GM19324 (cell line): ENCODE measurements around the gene DQX1.

Experiments
- ATAC-seq: cut with Tn5 transposase; IDR thresholded peaks from one replicate; pipeline ENCODE4 v1.9.1; 2021; ENCODE audit warnings: mild to moderate bottlenecking, moderate library complexity; ENCODE audit not compliant: unreplicated experiment, low FRiP score

DQX1 gene

GRCh38 chr2:74555610-74556103 is 29.6 kb upstream of the DQX1 start:
- no peak for ATAC-seq

- ATAC-seq = peak; percentile 66
These were observed 28.9 kb upstream of the DQX1 start for GRCh38 chr2:74554820-74555531.

DNA sequence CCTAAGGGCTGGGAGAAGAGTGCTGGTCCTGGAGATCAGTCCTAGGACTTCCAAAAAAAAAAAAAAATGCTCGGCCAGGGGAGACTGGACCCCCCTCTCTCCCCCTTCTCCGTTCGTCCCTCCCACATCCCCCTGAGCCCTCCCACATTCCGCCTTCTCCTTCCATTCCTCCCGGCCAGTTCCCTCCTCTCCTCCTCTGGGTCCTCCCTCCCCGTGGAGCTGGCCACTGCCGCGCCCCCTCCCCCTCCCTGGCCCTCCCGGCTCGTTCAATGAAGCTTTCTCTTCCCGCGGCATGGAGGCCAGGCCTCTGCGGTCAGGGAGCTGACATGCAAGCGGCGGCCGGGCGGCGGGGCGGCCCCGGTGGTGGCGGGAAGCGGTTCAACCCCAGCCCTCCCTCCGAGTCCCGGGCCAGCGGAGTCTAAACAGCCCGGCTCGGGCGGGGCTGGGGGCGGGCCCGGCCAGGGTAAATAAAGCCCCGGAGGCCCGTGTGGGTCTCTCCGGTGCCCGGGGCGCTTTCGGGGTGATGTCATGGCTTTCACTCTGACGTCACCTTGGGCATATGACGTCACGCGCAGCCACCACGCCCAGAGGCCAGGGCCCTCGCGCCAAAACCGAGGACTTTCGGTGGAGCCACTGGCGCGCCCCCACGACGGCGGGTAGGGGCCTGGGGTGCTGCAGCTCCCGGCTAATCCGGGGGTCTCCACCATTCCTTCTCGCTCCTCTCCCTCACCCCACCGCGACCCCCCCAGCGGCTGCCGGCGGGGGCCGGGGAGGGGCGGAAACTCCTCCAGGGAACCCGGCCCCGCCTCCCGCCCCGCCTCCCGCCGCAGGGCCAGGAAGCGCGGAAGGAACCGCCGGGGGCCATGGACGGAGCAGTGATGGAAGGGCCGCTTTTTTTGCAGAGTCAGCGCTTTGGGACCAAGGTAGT is 28.1 kb upstream of the DQX1 start, which contains the start of the genes DOK1 and LOXL3:
Gene DOK1 (plus strand): TSS at position 829 of the 928 bp plus-strand sequence. CDS start 35 bp downstream, at position 864.
Gene LOXL3 (minus strand): TSS at position 51 of the 928 bp plus-strand sequence. CDS start 1,308 bp downstream, outside the sequence.
- peak; percentile 66 for ATAC-seq

DNA sequence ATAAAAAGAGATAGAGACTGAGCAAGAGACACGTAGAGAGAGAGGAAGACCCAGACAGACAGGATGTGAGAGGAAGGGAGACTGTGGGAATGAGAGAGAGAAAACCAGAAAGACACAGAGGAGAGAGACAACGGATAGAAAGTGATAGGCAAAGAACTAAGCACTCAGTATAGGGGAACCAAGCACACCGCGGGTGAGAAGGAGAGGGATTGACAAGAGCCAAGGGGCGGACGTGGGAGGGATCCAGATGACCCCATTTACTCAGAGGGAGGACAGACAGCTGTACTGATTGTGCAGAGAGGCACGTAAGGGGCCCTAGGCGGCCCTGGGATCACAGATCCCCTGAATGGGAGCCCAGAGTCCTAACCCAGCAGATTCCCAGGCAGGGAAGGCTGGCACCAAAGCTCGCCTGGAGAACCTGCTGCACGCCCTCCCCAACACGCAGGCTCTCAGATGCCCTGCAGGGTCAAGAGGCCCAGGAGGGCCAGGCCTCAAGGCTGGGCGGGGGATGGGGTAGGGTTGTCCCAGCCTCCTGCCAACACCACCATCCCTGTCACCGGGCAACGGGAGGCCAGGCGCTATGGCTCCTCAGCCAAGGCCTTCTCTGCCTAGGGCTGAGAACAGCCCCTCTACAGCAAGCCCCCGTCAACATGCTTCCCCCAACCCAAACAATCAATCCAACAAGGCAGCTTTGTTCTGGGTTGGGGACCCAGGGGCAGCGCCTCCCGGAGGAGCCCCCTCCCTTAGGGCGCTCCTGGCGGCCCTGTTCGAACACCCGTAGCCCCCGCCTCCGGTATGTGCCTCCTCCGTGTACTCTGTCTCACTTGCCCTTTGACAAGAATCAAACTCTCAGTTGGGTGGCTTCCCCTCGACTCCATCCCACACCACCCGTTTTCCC is 27.1 kb upstream of the DQX1 start:
- no peak for ATAC-seq

- ATAC-seq = no peak
These were observed 26.2 kb upstream of the DQX1 start for GRCh38 chr2:74551942-74552913.

DNA sequence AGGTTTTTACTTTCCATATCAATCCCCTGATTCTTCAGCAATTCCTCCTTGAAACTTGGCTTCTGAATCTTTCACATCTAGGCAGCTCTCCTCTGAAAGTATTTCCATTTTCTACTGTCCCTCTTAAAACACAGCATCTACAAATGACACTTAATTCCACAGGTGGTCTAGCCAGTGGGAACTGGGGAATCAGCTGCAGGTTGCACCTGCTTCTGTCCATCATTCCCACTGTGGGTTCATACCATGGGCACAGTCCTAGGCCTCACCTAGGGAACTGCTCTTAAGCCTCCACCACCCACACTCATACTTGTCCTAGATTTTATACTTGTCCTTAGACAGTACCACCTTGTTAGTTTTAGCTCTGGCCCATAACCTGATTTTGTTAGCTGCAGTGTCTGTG is 25.5 kb upstream of the DQX1 start:
- ATAC-seq = no peak

DNA sequence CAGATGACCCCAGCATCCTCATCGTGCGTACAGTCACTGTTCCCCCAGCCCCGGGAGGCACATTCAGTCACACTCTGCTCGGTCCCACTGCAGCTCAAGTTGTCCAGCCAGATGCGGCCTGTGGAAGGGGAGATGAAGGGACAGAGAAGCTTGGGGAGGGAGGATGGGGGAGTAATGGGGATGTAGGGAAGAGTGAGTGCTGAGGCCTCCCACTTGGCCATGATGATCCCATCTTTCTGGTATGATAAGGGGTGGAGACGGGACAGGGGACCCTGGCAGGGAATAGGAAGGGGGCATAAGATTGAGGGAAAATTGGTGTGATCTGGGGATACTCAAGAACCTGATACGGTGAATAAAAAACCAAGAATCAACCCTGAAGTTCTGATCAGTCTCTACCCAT is 24.2 kb upstream of the DQX1 start:
- no peak for ATAC-seq

DNA sequence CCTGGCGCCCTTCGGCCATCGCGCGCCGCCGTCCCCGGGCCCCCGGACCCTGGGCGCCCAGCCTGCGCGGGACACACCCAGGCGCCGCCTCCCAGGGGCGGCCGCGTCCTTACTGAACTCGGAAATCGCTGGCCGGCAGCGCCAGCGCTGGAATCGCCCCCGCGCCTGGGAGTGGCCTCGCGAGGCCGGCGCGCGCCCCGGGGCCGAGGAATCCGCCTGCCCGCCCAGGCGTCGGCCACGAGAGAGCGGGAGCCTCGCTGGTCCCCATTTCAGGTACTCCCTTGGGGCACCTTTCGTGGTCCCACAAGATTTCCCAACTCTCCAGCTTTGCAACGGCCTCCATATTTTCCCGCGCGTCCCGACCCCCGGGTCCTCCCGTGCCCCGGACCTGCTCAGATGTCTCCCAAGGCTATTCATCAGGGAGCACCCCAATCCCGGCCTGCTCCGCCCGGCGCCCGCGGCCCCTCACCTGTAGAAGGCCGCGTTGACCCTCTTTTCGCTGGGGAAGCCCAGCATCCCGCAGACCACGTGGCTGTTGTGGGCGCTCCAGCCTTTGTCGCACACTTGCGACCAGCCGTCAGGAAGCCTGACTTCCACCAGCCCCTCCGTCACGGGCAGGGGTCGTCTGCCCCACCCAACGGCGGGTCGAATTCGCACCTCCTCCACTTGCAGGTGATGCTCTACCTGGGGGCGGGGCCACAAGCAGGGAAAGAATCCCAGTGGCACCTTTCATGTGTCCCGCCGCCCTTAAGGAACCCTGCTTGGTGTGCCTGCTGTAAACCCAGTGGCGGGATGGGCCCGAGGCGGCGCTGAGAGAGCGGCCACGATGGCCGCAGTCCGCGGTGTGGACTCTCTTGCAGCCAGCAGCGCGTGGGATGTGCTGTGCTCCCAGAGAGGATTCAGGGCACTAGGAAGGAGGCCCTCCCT is 23.1 kb upstream of the DQX1 start:
- ATAC-seq = no peak

GRCh38 chr2:74548285-74548899 is 22.4 kb upstream of the DQX1 start:
- no peak for ATAC-seq

DNA sequence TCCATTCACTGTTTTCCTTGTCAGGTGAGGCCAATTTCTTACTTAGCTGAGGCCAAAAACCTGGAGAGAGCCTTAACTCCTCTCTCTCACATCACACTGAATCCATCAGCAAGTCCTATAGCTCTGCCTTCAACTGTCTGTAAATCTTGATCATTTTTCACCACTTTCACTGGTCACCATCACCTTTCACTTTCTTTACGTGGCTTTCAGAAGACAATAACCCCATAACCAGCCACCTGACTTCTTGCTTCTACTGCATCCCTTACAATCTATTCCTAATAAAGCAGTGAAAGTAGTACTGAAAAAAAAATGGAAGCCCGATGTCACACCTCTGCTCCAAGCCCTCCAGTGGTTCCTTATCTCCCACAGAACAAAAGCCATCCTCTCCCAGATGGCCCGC is 20.0 kb upstream of the DQX1 start:
- no peak for ATAC-seq

DNA sequence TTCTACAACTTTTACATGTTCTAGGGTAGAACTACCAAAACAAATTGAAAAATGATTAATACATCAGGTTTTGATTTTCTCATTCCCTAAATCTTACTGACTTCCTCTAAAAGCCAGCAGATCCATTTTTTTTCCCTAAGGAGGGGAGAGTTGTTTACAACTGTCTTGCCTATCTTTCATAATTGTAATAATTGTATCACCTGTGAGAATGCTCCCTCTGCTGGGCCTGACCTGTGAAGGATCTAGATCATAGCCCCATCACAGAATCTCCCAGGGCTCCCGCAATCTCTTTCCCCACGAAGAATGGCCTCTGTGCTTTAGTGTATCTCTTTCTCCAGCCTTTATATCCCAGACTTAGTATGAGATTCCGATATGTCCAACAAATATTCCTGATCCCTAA is 18.6 kb upstream of the DQX1 start:
- ATAC-seq = no peak

GRCh38 chr2:74542978-74543377 is 16.9 kb upstream of the DQX1 start:
- ATAC-seq = no peak

- ATAC-seq = no peak
These were observed 14.3 kb upstream of the DQX1 start for GRCh38 chr2:74540291-74540690.

DNA sequence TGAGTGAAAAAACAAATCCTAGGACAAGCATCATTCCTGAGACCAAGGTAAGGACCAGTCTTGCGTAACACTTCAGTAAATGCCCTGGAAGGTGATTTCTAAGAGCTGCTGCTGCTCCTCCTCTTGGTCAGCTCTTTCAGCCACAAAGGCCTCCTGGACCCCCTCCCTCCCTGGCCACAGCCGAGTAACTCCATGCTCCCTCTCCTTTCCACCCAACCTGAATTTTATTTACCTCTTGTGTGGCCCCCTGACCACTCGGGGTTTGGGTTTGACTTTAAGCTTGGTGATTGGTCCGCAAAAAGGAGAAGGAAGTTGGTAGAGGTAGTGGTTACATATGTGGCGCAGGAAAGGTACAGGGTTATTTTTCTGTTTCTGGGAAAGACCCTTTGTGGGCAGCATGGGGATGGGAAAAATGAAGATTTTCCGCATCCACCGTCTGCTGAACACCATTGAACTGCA is 12.9 kb upstream of the DQX1 start:
- ATAC-seq = no peak

DNA sequence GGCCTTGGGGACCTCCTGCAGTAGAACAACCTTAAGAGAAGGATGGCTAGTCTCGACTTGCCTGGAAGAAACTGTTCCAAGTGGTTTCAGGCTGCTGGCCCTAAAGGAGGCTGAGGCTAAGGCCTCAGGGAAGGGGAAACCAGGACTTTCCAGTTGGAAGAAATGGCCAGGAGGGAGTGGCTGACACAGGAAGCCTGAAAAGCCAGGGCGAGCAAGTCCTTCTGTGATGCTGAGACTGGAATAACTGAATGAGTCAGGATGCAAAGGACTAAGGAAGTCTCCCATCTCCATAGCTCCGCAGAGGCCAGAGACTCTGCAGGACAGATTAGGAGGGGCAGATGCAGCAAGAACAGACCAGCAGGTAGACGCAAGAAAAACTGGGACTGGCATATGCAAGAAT is 11.1 kb upstream of the DQX1 start:
- no peak for ATAC-seq

DNA sequence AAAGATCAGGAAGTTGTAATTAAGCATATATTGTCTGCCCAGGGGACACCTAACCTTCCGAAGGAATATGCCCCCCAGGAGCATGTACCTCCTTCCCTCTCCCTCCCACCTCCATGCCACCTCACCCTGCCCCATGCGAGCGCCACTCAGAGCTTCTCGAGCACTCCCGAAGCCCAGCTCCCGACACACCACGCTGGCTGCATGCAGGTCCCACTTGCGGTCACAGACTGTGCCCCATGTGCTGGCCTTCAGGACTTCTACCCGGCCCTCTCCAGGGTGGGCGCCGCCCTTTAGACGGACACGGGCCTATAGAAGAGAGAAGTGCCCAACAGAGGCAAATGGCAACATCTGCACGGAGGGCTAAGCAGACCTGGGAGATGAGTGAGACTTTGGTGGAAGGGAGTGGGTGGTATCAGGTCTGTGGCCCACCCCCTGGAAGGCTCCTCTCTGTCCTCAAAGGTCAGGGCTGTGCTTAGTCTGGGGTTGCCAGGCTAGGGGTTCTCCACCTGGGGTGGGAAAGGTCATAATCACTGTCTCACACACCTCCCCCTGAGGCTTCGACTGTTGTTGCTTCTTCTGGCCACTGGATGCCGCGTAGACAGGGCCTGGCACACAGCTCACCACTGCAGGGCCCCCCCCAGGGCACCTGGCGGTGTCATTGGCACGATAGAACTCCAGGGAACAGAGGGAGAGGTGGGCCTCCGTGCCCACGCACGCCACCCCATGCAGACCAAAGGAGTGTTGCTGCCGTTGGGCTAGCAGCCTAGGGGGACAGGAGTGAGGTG is 10.3 kb upstream of the DQX1 start:
- no peak for ATAC-seq

GRCh38 chr2:74535440-74535965 is 9.5 kb upstream of the DQX1 start:
- no peak for ATAC-seq
